Measurements from ENCODE around the gene RASA3.

- TF ChIP-seq CTCF (IDR thresholded peaks at IDR 0.05): no peak
- TF ChIP-seq POLR2A (IDR thresholded peaks at IDR 0.05): no peak
Measured at GRCh38 chr13:113955691-113956090, 176.7 kb downstream of the RASA3 start.

Measured in right lobe of liver (tissue), 4 donors.